Activated CD8-positive, alpha-beta T cell treated with anti-CD3 and anti-CD28 coated beads for 36 hours (primary cell): ENCODE measurements around the gene FAM210A. TPM values are rescaled to one million over a fixed set of nuclear protein-coding genes. Genes with fewer than 3 reads are reported as not detected.
A peak's percentile ranks its signal among the peaks of the same experiment; 100 is the strongest.

Experiments used
- ATAC-seq: fragments of 200-7000 bp; cut with Tn5 transposase; one replicate; pipeline ENCODE4 v1.10.0; 2021; ENCODE audit warnings: mild to moderate bottlenecking, moderate library complexity
- CTCF ChIA-PET: fragments of 350-600 bp; sonication (Branson Sonifier 250); formaldehyde crosslinking; loops from one replicate; lab custom pipeline; 2021; ENCODE audit warnings: antibody characterized with exemption; lab: Charles Lee
- POLR2A ChIA-PET: fragments of 350-600 bp; sonication (Branson Sonifier 250); formaldehyde crosslinking; loops from one replicate; lab custom pipeline; 2021; ENCODE audit warnings: antibody characterized with exemption; lab: Charles Lee
- DNase-seq: peaks from one replicate; pipeline ENCODE4 v3.0.0-alpha.2; 2020
- H3K27ac Mint-ChIP-seq: one replicate; pipeline ENCODE4 v1.8.0; 2021; ENCODE audit warnings: mild to moderate bottlenecking, mixed read lengths
- H3K27me3 Mint-ChIP-seq: one replicate; pipeline ENCODE4 v1.8.0; 2021; ENCODE audit warnings: mixed read lengths
- H3K36me3 Mint-ChIP-seq: one replicate; pipeline ENCODE4 v1.8.0; 2021; ENCODE audit warnings: low read depth, mixed read lengths
- H3K4me1 Mint-ChIP-seq: one replicate; pipeline ENCODE4 v1.8.0; 2021; ENCODE audit warnings: low read depth, mixed read lengths
- H3K4me3 Mint-ChIP-seq: one replicate; pipeline ENCODE4 v1.8.0; 2021; ENCODE audit warnings: mild to moderate bottlenecking, moderate library complexity, mixed read lengths
- H3K9me3 Mint-ChIP-seq: one replicate; pipeline ENCODE4 v1.8.0; 2021; ENCODE audit warnings: mixed read lengths
- CTCF ChIP-seq: fragments of 200-600 bp; IDR thresholded peaks from one replicate; pipeline ENCODE4 v1.8.0; 2022; ENCODE audit warnings: antibody characterized with exemption, mild to moderate bottlenecking
- intact Hi-C: fragments of 100-400 bp; cut with micrococcal nuclease; formaldehyde crosslinking; loops from one replicate; pipeline ENCODE4 v1.10.0; 2022
- total RNA-seq, 2 experiments: library from RNA; stranded (reverse); gene quantifications; one replicate each; pipeline ENCODE4 v1.2.3, GENCODE V29; 2021

FAM210A gene
- total RNA-seq, 2 experiments from 2014 or later, result 57.7 to 64.2 TPM

- peaks cover 10% of the 10 kb centered on the region for H3K36me3 Mint-ChIP-seq
- H3K27me3 Mint-ChIP-seq, result no peaks in the 10 kb centered on the region
- H3K4me1 Mint-ChIP-seq, result peaks cover 44% of the 10 kb centered on the region
- H3K27ac Mint-ChIP-seq, result no peak overlapping the region
- TF ChIP-seq CTCF, result no peak
- intact Hi-C loops, result loop anchor here (10.0 kb wide), 2 partner anchors 165 to 405 kb away; partner anchors contain the start of gene LDLRAD4
- CTCF ChIA-PET, result no interaction called here
- H3K4me3 Mint-ChIP-seq, result no peak overlapping the region
- DNase-seq (no peak), ATAC-seq (no peak)
- POLR2A ChIA-PET, result no interaction called here
- no peaks in the 10 kb centered on the region for H3K9me3 Mint-ChIP-seq
Observed at GRCh38 chr18:13619505-13620205, 106.7 kb downstream of the FAM210A start.

GRCh38 chr18:13618760-13619438, 107.5 kb downstream of the FAM210A start:
- Mint-ChIP-seq H3K36me3 (peaks cover 10% of the 10 kb centered on the region), H3K27me3 (no peaks in the 10 kb centered on the region), H3K4me1 (peaks cover 51% of the 10 kb centered on the region), H3K9me3 (no peaks in the 10 kb centered on the region), H3K27ac (no peak overlapping the region), H3K4me3 (no peak overlapping the region)
- ATAC-seq (no peak), DNase-seq (no peak)
- POLR2A ChIA-PET, result no interaction called here
- CTCF ChIA-PET, result no interaction called here
- TF ChIP-seq CTCF, result no peak
- intact Hi-C loops, result loop anchor here (10.0 kb wide), 2 partner anchors 164 to 404 kb away; partner anchors contain the start of gene LDLRAD4

GRCh38 chr18:13617826-13618515, 108.4 kb downstream of the FAM210A start:
- DNase-seq (no peak), ATAC-seq (no peak)
- TF ChIP-seq CTCF, result no peak

GRCh38 chr18:13616525-13617035, 109.8 kb downstream of the FAM210A start:
- Mint-ChIP-seq H3K4me1 (peaks cover 73% of the 10 kb centered on the region), H3K4me3 (peak overlapping the region; percentile 76), H3K36me3 (peaks cover 7% of the 10 kb centered on the region), H3K9me3 (no peaks in the 10 kb centered on the region), H3K27ac (peak overlapping the region; percentile 93), H3K27me3 (no peaks in the 10 kb centered on the region)
- DNase-seq (peak; percentile 41), ATAC-seq (no peak)
- ChIA-PET CTCF (interaction anchor here (0.7 to 1.1 kb wide), 2 partner anchors 37 to 114 kb away, joined by 3 read pairs; no protein-coding TSS in a partner anchor), POLR2A (interaction anchor here (0.7 kb wide), 1 partner anchor 49 kb away, joined by 5 read pairs; no protein-coding TSS in a partner anchor)
- intact Hi-C loops, result loop anchor here (10.0 kb wide), 2 partner anchors 162 to 402 kb away; partner anchors contain the start of gene LDLRAD4
- TF ChIP-seq CTCF, result no peak

More at GRCh38 chr18:13617826-13618515, 108.4 kb downstream of the FAM210A start:
- H3K9me3 Mint-ChIP-seq, result no peaks in the 10 kb centered on the region
- ChIA-PET CTCF (interaction anchor here (0.7 kb wide), 1 partner anchor 12 kb away, joined by 3 read pairs; no protein-coding TSS in a partner anchor), POLR2A (no interaction called here)
- intact Hi-C loops, result loop anchor here (10.0 kb wide), 2 partner anchors 163 to 403 kb away; partner anchors contain the start of gene LDLRAD4
- H3K36me3 Mint-ChIP-seq, result peaks cover 8% of the 10 kb centered on the region
- H3K4me3 Mint-ChIP-seq, result no peak overlapping the region
- peaks cover 60% of the 10 kb centered on the region for H3K4me1 Mint-ChIP-seq
- H3K27ac Mint-ChIP-seq, result no peak overlapping the region
- H3K27me3 Mint-ChIP-seq, result no peaks in the 10 kb centered on the region
